Esophagus muscularis mucosa (tissue), 4 donors: ENCODE measurements around the gene BCL7C.

Experiments
- CTCF ChIP-seq, 3 experiments: fragments of 200-600 bp in 2 of 3; fragments of 450-650 bp in 1 of 3; sonication (generic) in 2 of 3; IDR thresholded peaks; one replicate each; pipeline ENCODE4 v1.5.1; 2017 to 2019; ENCODE audit warnings: antibody characterized with exemption in 3 of 3, mild to moderate bottlenecking in 2 of 3, moderate library complexity in 1 of 3
- EP300 ChIP-seq: sonication (generic); formaldehyde crosslinking; IDR thresholded peaks from one replicate; pipeline ENCODE4 v1.6.1; 2017; ENCODE audit warnings: antibody characterized with exemption
- POLR2A ChIP-seq: fragments of 450-650 bp; IDR thresholded peaks from one replicate; pipeline ENCODE4 v1.6.1; 2017; ENCODE audit warnings: antibody characterized with exemption, moderate library complexity, mild to moderate bottlenecking, low read depth

GRCh38 chr16:30907064-30907463 is 13.2 kb upstream of the BCL7C start:
- TF ChIP-seq CTCF (IDR thresholded peaks at IDR 0.05) (no peak), POLR2A (no peak), EP300 (no peak)
